GM12874 (cell line): ENCODE results near the gene EML1.

Experiments used
- TF ChIP-seq, protein P1 (sequence below): IDR thresholded peaks from 2 replicates; pipeline ENCODE4 v1.5.1; 2011; ENCODE audit warnings: low read depth, mild to moderate bottlenecking, control low read depth, low read length, moderate library complexity; ENCODE audit not compliant: insufficient read depth

EML1 gene

GRCh38 chr14:99878563-99878962, 85.3 kb downstream of the EML1 start:
- TF ChIP-seq, protein P1, sequence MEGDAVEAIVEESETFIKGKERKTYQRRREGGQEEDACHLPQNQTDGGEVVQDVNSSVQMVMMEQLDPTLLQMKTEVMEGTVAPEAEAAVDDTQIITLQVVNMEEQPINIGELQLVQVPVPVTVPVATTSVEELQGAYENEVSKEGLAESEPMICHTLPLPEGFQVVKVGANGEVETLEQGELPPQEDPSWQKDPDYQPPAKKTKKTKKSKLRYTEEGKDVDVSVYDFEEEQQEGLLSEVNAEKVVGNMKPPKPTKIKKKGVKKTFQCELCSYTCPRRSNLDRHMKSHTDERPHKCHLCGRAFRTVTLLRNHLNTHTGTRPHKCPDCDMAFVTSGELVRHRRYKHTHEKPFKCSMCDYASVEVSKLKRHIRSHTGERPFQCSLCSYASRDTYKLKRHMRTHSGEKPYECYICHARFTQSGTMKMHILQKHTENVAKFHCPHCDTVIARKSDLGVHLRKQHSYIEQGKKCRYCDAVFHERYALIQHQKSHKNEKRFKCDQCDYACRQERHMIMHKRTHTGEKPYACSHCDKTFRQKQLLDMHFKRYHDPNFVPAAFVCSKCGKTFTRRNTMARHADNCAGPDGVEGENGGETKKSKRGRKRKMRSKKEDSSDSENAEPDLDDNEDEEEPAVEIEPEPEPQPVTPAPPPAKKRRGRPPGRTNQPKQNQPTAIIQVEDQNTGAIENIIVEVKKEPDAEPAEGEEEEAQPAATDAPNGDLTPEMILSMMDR = no peak

GRCh38 chr14:99879401-99880295, 86.4 kb downstream of the EML1 start:
- TF ChIP-seq, protein P1 = no peak

DNA sequence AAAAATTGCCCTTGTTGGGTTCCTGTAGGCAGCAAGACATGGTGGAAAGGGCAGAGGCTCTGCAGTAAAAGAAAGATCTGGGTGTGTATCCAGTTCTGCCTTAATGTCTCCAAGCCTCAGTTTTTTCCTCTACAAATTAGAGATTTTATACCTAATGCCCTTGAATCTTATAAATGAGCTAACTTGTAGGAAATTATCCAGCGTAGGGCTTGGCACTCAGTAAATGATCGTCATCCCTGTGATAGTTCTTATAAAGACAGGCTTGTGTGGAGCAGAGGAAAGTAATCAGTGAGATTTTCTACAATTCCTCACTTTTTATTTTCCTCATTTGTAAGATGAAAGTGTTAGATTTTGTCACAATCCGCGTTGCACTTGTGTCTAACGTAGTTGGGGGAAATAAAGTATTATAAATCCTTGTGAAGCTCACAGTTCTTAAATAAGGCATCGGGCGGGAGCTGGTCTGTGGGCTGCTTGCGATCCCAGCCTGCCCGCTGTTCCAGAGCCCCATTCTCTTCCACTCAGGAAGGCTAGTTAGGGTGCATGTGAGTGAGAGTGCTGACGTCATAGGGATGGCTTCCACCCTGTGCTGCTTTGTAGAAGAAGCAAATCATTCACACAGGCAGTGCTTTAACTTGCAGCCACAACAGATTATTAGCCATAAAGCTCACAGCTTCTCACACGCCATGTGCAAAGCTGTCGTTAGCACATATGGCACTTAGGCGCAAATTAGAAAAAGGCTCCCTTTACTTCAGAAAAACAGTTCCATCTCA, 87.6 kb downstream of the EML1 start:
- TF ChIP-seq, protein P1 = no peak

GRCh38 chr14:99883866-99884650, 90.8 kb downstream of the EML1 start:
- TF ChIP-seq, protein P1 = no peak

DNA sequence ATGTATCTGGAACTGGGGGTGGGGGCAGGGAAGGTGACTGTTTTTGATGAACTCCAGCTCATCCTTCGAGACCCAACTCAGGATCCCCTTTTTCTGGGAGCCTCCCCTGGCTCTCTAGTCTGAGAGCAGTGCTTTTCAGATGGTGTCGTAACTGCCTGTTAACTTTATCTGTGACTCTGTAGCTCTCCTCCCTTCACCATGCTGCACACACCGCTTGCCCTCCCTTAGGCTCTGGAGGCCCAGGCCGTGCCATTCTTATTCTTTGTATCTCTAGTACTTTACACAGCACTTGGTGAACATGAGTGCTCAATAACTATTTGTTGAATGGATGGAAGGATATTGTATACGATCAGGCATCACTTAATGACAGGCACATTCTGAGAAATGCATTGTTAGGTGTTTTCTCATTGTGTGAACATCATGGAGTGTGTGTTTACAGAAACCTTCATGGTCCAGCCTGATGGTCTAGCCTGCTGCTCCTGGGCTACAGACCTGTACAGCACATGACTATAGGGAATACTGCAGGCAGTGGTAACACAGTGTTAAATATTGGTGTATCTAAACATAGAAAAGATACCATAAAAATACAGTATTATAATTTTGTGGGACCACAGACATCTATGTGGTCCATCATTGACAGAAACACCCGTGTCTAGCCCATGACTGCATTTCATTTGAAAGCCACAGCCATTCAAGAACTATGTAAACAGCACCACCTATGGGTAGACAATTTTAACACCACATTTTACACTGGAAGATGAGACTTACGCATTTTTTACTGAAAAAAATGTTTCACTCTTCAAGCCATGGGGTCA, 91.8 kb downstream of the EML1 start:
- TF ChIP-seq, protein P1 = peak; percentile 43

GRCh38 chr14:99885649-99885958, 92.4 kb downstream of the EML1 start:
- TF ChIP-seq, protein P1 = no peak
